ENCODE data around the gene PTPN14.

DNA sequence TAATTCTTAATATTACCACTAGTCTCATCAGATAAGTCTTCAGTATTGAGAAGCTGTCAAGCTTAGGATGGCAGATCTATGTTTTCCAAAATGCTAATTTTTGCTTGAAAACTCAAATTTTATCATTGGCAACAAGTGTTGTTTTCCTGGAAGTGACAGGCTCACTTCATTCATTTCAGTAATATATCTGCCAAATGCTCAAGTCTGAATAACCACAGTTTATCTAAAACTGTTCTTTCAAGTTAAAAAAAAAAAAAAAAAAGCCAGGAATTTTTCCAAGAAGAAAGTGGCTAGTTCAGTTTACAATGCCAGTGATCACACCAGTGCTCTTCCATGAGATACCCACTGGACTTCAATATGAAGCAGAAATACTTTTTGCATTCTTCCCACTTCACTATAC, 249.9 kb downstream of the PTPN14 start:
- TF ChIP-seq POLR2A (IDR thresholded peaks at IDR 0.05; ENCODE audit: low read length) = no peak
- TF ChIP-seq GATA1 (IDR thresholded peaks at IDR 0.05; ENCODE audit: low read depth, low read length) = no peak
